ENCODE measurements around the gene MEF2C. TPM values are rescaled to one million over a fixed set of nuclear protein-coding genes. Genes with fewer than 3 reads are reported as not detected.
A peak's percentile ranks its signal among the peaks of the same experiment; 100 is the strongest.

Gene MEF2C
- total and polyA plus RNA-seq, 2 of the 13 experiments (the other 11 are each of a cell fraction or from before 2014, with no cell fraction given) = 0.02 TPM; not detected in 1

DNA sequence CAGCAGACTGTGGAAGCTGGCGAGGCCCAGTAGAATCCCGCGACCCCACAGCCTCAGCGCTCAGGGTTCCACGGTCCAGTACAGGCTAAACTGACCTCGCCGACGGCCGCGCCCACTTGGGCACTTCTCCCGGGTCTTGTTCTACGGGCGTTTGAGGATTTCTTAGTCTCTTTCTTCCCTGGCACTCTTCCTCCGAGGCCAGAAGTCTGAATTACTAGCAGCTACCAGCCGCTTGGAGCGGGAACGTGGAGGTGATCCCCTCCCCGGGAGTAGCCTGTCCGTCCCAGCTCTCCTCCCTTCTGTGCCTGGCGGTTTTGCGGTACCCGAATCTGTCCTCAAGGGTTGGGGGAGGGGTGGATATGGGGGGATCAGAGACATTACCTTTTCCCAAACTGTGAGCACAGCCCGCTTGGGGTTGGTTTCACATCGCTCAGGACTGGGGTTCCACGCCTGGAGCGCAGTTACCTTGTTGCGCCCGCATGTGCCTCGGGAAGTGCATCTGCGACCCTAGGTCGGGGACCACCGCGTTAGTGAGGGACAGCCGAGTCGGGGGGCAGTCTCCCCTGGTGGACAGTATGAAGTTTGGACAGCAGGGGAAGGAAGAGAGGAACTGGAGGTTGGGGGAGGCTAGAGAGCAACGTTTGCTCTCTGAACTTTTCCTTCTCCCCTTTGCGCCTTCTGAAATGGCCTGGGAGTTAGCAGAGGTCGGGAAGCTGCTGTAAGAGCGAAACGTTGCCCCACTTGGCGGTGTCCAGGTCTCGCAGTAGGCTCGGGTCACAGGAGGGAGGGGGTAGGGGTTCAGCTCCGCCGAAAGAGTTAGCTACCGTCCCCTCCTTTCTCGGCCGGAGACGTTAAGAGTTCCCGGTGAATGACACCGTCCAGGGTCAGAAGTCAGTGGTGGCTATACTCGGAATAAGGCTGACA is 190.8 kb downstream of the MEF2C start:
- FAIRE-seq (no peak), DNase-seq (ENCODE audit: low spot score) (no peak), ATAC-seq (peak; percentile 31; the same call in 1 of the 3 replicates)
- Histone ChIP-seq H3K9me3 (ENCODE audit: low read length) (no peaks in the 10 kb centered on the region), H3K4me2 (ENCODE audit: low read depth, low read length) (no peak overlapping the region), H3K9ac (ENCODE audit: insufficient read depth, low read depth, low read length) (no peak overlapping the region), H3K27ac (ENCODE audit: extremely low read length, insufficient read depth, low read length) (no peak overlapping the region), H3K27me3 (ENCODE audit: control insufficient read depth in 1 of 2, insufficient read depth in 2 of 2, low read length in 2 of 2) (peaks cover 7 to 75% of the 10 kb centered on the region in 2 experiments; a peak in 4 of 5 replicates), H4K20me1 (ENCODE audit: insufficient read depth, low read length) (no peaks in the 10 kb centered on the region), H3K36me3 (replicated peaks in 1 of 2; ENCODE audit: control insufficient read depth in 1 of 2, insufficient read depth in 2 of 2, low read length in 2 of 2) (no peaks in the 10 kb centered on the region), H2AFZ (ENCODE audit: low read length) (no peak overlapping the region), H3K4me3 (replicated peaks in 1 of 3; ENCODE audit: insufficient read depth in 1 of 3, low read depth in 2 of 3, low read length in 3 of 3) (no peak overlapping the region; a peak in 1 of 6 replicates), H3K79me2 (ENCODE audit: insufficient read depth, low read length) (no peaks in the 10 kb centered on the region), H3K4me1 (ENCODE audit: insufficient read depth, low read length) (no peaks in the 10 kb centered on the region)
- WGBS (ENCODE audit: low lambda C conversion rate) = 17% methylated on average over 43 of the region's 52 CpGs
- intact Hi-C loops (cut with micrococcal nuclease; ENCODE audit: unreplicated experiment) = loop anchor here (1.0 to 2.0 kb wide), 2 partner anchors 911 to 1267 kb away; no protein-coding TSS in a partner anchor
- POLR2A ChIA-PET = no interaction called here
- no TSS peak for BruUV-seq (replicated peaks)
- in situ Hi-C loops (cut with HindIII; ENCODE audit: extremely low pct_ligation_motif_present, low pct_unique_long_range_greater_than_20kb) = loop anchor here (25.0 kb wide), 1 partner anchor 1280 kb away; the partner anchor contains the start of gene CCNH
- CTCF ChIA-PET (ENCODE audit: low intra/inter-chr PET ratio, low total read pairs) = no interaction called here
- no peak for TF ChIP-seq ETV5 (CRISPR knock-in tag; IDR thresholded peaks at IDR 0.05; ENCODE audit: borderline replicate concordance)
- TF ChIP-seq, protein P1, sequence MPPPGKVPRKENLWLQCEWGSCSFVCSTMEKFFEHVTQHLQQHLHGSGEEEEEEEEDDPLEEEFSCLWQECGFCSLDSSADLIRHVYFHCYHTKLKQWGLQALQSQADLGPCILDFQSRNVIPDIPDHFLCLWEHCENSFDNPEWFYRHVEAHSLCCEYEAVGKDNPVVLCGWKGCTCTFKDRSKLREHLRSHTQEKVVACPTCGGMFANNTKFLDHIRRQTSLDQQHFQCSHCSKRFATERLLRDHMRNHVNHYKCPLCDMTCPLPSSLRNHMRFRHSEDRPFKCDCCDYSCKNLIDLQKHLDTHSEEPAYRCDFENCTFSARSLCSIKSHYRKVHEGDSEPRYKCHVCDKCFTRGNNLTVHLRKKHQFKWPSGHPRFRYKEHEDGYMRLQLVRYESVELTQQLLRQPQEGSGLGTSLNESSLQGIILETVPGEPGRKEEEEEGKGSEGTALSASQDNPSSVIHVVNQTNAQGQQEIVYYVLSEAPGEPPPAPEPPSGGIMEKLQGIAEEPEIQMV (CRISPR knock-in tag; IDR thresholded peaks at IDR 0.05; ENCODE audit: low read depth) = no peak
- TF ChIP-seq, protein P2, sequence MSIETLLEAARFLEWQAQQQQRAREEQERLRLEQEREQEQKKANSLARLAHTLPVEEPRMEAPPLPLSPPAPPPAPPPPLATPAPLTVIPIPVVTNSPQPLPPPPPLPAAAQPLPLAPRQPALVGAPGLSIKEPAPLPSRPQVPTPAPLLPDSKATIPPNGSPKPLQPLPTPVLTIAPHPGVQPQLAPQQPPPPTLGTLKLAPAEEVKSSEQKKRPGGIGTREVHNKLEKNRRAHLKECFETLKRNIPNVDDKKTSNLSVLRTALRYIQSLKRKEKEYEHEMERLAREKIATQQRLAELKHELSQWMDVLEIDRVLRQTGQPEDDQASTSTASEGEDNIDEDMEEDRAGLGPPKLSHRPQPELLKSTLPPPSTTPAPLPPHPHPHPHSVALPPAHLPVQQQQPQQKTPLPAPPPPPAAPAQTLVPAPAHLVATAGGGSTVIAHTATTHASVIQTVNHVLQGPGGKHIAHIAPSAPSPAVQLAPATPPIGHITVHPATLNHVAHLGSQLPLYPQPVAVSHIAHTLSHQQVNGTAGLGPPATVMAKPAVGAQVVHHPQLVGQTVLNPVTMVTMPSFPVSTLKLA (IDR thresholded peaks at IDR 0.05) = no peak
- TF ChIP-seq MEF2D (CRISPR knock-in tag; IDR thresholded peaks at IDR 0.05) = no peak
- TF ChIP-seq NFKBIZ (CRISPR knock-in tag; IDR thresholded peaks at IDR 0.05) = no peak
- no peak for TF ChIP-seq ZKSCAN8 (CRISPR knock-in tag; IDR thresholded peaks at IDR 0.05; ENCODE audit: borderline replicate concordance)
- no peak for TF ChIP-seq MXD4 (CRISPR knock-in tag; IDR thresholded peaks at IDR 0.05)
- TF ChIP-seq POLR2G (IDR thresholded peaks at IDR 0.05; ENCODE audit: low read depth, low read length) = no peak
- TF ChIP-seq, protein P3, sequence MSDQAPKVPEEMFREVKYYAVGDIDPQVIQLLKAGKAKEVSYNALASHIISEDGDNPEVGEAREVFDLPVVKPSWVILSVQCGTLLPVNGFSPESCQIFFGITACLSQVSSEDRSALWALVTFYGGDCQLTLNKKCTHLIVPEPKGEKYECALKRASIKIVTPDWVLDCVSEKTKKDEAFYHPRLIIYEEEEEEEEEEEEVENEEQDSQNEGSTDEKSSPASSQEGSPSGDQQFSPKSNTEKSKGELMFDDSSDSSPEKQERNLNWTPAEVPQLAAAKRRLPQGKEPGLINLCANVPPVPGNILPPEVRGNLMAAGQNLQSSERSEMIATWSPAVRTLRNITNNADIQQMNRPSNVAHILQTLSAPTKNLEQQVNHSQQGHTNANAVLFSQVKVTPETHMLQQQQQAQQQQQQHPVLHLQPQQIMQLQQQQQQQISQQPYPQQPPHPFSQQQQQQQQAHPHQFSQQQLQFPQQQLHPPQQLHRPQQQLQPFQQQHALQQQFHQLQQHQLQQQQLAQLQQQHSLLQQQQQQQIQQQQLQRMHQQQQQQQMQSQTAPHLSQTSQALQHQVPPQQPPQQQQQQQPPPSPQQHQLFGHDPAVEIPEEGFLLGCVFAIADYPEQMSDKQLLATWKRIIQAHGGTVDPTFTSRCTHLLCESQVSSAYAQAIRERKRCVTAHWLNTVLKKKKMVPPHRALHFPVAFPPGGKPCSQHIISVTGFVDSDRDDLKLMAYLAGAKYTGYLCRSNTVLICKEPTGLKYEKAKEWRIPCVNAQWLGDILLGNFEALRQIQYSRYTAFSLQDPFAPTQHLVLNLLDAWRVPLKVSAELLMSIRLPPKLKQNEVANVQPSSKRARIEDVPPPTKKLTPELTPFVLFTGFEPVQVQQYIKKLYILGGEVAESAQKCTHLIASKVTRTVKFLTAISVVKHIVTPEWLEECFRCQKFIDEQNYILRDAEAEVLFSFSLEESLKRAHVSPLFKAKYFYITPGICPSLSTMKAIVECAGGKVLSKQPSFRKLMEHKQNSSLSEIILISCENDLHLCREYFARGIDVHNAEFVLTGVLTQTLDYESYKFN (CRISPR knock-in tag; conservative IDR thresholded peaks at IDR 0.05) = no peak
- no peak for TF ChIP-seq ZNF569 (CRISPR knock-in tag; IDR thresholded peaks at IDR 0.05; ENCODE audit: borderline replicate concordance)
- no peak for TF ChIP-seq ZBTB3 (CRISPR knock-in tag; IDR thresholded peaks at IDR 0.05; ENCODE audit: borderline replicate concordance, low read depth)
- TF ChIP-seq ZNF577 (CRISPR knock-in tag; IDR thresholded peaks at IDR 0.05; ENCODE audit: borderline replicate concordance, low read depth) = no peak
- no peak for TF ChIP-seq SAP130 (CRISPR knock-in tag; IDR thresholded peaks at IDR 0.05; ENCODE audit: low read depth)
